GM18505 (cell line): Measurements from ENCODE around the gene MAP2K5.

ENCODE experiments used
- ATAC-seq: cut with Tn5 transposase; IDR thresholded peaks from one replicate; pipeline ENCODE4 v1.9.1; 2021; ENCODE audit not compliant: unreplicated experiment
- POLR2A ChIP-seq: IDR thresholded peaks from 4 replicates; pipeline ENCODE4 v1.6.1; 2011; ENCODE audit warnings: borderline replicate concordance; ENCODE audit not compliant: insufficient read depth, insufficient read length; ENCODE audit errors: extremely low read depth

Gene MAP2K5

DNA sequence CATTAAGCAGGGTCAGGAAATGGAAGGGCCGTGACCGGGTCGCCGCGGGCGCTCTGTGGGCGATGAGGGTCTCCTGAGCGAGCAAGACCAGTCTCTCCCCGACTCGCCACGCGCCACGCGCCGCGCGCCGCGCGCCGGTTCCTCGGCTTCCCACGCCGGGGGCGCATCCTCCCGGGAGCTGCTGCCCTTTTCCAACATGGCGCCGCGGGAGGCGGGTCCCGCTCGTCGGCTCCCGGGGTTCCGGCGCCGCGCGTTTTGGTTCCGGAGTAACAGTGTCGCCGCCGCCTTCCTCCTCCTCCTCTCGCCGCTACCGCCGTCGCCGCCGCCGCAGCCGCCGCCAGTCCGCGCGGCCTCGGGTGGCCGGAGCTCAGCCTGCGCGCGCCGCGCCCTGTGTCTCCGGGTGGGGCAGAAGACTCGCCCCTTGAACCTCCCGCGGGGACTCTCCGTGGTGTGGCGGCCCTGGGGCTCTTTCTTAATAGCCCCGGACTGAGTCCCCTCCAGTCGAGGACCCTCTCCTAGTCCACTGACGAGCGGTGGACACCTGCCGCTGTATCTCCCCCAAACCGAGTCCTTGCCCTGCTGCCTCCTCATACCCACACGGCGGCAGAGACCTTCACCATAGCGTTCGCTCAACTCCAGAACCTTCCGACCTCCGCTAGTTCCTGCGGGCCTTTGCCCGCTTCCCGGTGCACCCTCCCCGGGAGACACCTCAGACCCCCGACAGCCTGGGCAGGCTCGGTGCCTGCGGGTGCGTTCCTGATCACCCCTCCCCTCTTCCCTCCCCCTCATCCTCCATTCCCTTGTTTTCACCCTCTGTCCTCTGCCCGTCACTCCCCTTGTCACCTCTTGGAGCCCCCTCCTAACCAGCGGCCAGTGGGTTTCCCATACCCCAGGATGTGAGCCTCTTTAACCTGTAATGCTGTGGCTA lies at the start of gene MAP2K5:
MAP2K5 (plus strand) TSS at position 284 of the 928 bp plus-strand sequence; CDS start at position 917, 633 bp downstream.
- peak; percentile 42 for ATAC-seq
- TF ChIP-seq POLR2A, result peak; percentile 83

- no peak for ATAC-seq
- no peak for TF ChIP-seq POLR2A
Observed at GRCh38 chr15:67495585-67495984, 46.9 kb upstream of the MAP2K5 start.

DNA sequence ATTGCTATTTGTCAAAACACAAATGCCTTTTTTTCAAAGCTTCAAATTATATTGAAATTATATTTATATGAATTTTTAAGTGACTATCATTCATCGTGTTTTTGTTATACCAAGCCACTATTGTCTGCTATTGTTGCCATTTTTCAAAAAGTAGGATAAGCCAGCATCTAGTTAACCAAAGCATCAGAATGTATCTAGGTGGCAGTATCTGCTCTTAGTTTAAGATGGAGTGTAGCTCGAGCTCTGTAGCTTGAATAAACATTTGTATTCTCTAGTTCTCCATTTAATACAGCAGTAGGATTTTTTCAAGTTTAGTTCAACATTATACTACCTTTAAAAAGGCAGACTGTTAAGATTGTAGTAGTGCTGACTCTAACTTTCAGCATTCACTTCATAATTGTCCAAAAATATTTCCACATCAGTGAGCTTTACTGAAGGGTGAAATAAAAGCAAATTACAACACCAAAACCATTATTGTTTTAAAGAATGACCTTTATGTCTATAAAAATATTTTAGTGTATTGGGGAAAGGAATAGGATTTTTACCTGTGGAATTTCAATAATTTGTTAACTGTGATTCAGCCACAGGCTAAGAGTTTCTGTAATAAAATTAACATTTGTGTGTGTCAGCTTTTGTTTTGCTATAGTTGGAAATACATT lies 41.2 kb upstream of the MAP2K5 start:
- no peak for TF ChIP-seq POLR2A
- ATAC-seq, result no peak

GRCh38 chr15:67501836-67502461 lies 40.6 kb upstream of the MAP2K5 start:
- no peak for TF ChIP-seq POLR2A
- ATAC-seq, result no peak

- TF ChIP-seq POLR2A, result no peak
- ATAC-seq, result no peak
Observed at GRCh38 chr15:67504056-67504455, 38.4 kb upstream of the MAP2K5 start.

DNA sequence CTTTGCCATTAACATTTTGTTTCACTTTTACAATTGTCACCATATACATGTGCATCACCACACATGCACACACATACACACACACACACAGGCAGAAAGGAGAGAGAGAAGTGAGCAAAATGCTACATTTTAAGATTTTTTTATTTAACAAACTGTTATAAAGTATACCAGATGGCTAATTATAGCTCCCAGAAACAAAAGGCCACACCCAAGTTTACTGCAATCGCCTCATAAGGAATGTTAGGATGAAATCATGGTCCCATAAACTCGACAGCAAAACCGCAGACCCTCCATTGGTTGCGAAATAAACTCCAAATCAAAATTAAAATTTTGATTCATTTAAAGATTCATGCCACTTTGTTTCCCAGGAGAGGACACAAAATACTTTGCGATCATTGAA lies 37.7 kb upstream of the MAP2K5 start:
- TF ChIP-seq POLR2A, result no peak
- ATAC-seq, result no peak

DNA sequence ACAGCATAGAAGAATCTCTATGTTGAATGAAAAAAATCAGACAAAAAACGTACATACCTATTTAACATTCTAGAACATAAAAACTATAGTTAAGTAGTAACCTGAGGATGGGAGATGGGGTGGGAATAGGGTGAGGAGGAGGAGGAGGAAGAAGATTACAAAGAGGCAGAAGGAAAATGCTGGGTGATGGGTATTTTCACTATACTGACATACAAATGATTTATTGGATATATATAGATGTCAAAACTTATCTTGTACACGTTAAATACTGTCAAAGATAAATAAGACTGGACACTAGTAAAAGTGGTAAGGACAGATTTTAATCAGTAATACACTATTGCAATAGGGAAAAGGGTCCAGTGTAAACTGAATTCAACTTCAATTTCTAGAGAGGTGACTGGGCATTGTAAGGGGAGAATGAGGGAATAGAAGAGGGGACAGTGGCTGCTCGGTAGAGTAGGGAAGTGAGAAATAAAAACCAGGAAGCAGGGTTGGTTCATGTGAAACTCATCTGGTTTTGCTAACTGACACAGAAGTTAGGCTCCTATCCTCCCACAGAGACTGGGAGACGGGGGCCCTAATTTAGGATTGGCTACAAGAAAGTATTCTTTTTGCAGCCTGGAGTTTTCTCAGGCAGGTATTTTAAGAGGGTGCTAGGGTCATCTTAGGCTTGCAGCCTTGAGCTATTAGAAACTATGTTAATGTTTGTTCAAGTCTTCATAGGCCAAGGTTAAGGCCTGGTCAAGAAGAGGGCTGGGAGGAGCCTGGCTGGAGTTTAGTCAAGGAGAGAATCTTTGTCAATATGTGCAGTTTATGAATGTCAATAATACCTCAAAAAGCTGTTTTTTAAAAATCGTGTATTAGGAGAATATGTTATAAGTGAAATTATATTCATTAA lies 36.6 kb upstream of the MAP2K5 start:
- TF ChIP-seq POLR2A, result no peak
- no peak for ATAC-seq

DNA sequence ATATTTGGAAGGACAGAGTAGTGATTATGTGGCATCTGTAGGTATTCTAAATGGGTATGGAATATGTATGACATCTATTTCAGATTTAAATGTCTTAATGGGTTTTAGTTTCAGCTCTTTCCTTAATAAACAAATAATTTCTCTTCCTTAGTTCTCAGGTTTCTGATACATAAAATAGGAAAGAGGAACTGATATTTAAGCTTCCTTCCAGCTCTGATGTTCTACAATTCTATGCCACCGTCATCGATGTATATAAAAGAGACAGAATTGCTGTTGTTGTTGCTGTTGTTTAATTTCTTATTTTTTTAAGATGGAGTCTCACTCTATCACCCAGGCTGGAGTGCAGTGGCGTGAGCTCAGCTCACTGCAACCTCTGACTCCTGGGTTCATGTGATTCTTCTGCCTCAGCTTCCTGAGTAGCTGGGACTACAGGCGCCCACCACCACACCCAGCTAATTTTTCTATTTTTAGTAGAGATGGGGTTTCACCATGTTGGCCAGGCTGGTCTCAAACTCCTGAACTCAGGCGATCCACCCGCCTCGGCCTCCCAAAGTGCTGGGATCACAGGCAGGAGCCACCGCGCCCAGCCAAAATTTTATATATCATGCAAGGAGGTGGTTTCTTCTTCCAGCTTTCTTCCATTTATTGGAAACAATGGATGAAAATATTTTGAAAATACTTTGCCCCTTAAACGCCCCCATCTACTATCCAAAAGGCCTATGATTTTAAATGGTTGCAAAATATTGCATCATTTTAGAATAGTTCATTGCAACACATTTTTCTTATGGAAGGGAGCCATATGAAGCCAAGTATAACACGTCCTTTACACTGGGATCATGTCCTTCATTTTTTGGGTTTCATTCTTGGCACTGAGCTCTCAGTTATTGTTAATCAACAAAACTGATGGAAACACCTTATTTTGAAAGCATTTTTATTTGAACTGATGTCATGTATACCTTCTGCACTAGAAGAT lies 35.4 kb upstream of the MAP2K5 start:
- no peak for TF ChIP-seq POLR2A
- no peak for ATAC-seq

GRCh38 chr15:67508407-67508806 lies 34.1 kb upstream of the MAP2K5 start:
- ATAC-seq, result no peak
- no peak for TF ChIP-seq POLR2A

GRCh38 chr15:67509918-67510317 lies 32.6 kb upstream of the MAP2K5 start:
- TF ChIP-seq POLR2A, result no peak
- no peak for ATAC-seq

DNA sequence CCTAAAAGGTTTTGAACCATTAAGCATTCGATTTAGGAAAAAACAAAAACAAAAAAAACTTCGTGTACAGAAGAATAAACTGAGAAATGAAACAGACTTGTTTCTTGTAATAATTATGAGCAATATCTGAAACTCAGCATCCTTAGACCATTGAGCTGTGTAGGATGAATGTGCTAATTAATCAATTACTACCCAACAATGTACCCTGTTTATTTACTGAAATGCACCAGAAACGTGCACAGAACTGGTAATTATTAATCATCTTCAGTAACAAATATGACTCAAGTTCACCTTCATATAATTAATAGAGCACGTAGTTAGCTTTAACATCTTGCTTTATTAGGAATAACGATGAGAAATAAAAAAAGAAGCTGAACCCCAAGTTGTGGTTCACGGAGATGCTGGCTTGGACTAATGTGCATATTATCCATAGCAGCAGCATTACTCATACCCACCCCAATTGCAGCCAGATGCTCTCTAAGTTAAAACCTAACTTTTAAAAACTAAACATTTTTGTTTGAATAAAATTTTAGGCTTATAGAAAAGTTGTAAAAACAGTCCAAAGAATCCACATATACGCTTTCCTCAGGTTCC lies 31.8 kb upstream of the MAP2K5 start:
- ATAC-seq, result no peak
- TF ChIP-seq POLR2A, result no peak
